HK-2 (cell line): ENCODE data around the gene CATSPER2.
"Not testable (repeated sequence)": the region's sequence is repeated elsewhere in the genome, so short reads cannot be mapped to it uniquely, and the experiment has no call there.

Experiments used
- DNase-seq: peaks from one replicate; pipeline ENCODE4 v3.0.0-alpha.2; 2018; ENCODE audit not compliant: unreplicated experiment

The CATSPER2 gene

GRCh38 chr15:43648649-43649429 lies at the start of gene CATSPER2:
Gene CATSPER2 (minus strand): TSS chr15:43648844. CDS start chr15:43648061, 783 bp downstream.
- no peak for DNase-seq

- DNase-seq, result not testable (repeated sequence)
These were observed 44.7 kb upstream of the CATSPER2 start, which contains the start of gene CKMT1A for GRCh38 chr15:43693148-43694022. Gene CKMT1A (plus strand): TSS chr15:43693859. CDS start chr15:43694051, 192 bp downstream.

- not testable (repeated sequence) for DNase-seq
These were observed 44.0 kb upstream of the CATSPER2 start for GRCh38 chr15:43692679-43693078.

- not testable (repeated sequence) for DNase-seq
These were observed 41.1 kb upstream of the CATSPER2 start for GRCh38 chr15:43689604-43690301.

- not testable (repeated sequence) for DNase-seq
These were observed 25.5 kb upstream of the CATSPER2 start for GRCh38 chr15:43674175-43674574.

- not testable (repeated sequence) for DNase-seq
These were observed 17.5 kb upstream of the CATSPER2 start for GRCh38 chr15:43666177-43666576.

GRCh38 chr15:43663333-43663732 lies 14.7 kb upstream of the CATSPER2 start:
- not testable (repeated sequence) for DNase-seq

- not testable (repeated sequence) for DNase-seq
These were observed 13.6 kb upstream of the CATSPER2 start for GRCh38 chr15:43662293-43662692.

- DNase-seq, result not testable (repeated sequence)
These were observed 11.1 kb upstream of the CATSPER2 start for GRCh38 chr15:43659727-43660126.

GRCh38 chr15:43649430-43649926 lies 834 bp upstream of the CATSPER2 start:
- not testable (repeated sequence) for DNase-seq

- not testable (repeated sequence) for DNase-seq
These were observed 10.0 kb downstream of the CATSPER2 start for GRCh38 chr15:43638464-43639204.

- DNase-seq, result not testable (repeated sequence)
These were observed 21.7 kb downstream of the CATSPER2 start for GRCh38 chr15:43626937-43627336.

GRCh38 chr15:43625106-43625505 lies 23.5 kb downstream of the CATSPER2 start:
- DNase-seq, result no peak

- not testable (repeated sequence) for DNase-seq
These were observed 26.4 kb downstream of the CATSPER2 start for GRCh38 chr15:43622068-43622799.

- DNase-seq, result not testable (repeated sequence)
These were observed 29.9 kb downstream of the CATSPER2 start, which contains the start of gene STRC for GRCh38 chr15:43618700-43619099. Gene STRC (minus strand): TSS chr15:43618800. CDS start chr15:43618722, 78 bp downstream.

- DNase-seq, result not testable (repeated sequence)
These were observed 30.9 kb downstream of the CATSPER2 start for GRCh38 chr15:43617750-43618149.

GRCh38 chr15:43602233-43602632 lies 46.4 kb downstream of the CATSPER2 start:
- peak; percentile 7 for DNase-seq

- not testable (repeated sequence) for DNase-seq
These were observed 48.4 kb downstream of the CATSPER2 start for GRCh38 chr15:43600200-43600599.

- not testable (repeated sequence) for DNase-seq
These were observed 49.5 kb downstream of the CATSPER2 start for GRCh38 chr15:43599131-43599530.
